ENCODE results near the gene SHPK.

Gene SHPK

GRCh38 chr17:3636908-3637373, 891 bp upstream of the SHPK start:
- DNase-seq = peak; percentile 25
- in situ Hi-C loops (cut with HindIII; ENCODE audit: low pct_ligation_motif_present, low pct_unique_long_range_greater_than_20kb, low sequenced_read_pairs) = no loop called here

- in situ Hi-C loops (cut with HindIII; ENCODE audit: low pct_ligation_motif_present, low pct_unique_long_range_greater_than_20kb, low sequenced_read_pairs) = no loop called here
- DNase-seq = no peak
Measured at GRCh38 chr17:3635474-3636153, 436 bp downstream of the SHPK start.

DNA sequence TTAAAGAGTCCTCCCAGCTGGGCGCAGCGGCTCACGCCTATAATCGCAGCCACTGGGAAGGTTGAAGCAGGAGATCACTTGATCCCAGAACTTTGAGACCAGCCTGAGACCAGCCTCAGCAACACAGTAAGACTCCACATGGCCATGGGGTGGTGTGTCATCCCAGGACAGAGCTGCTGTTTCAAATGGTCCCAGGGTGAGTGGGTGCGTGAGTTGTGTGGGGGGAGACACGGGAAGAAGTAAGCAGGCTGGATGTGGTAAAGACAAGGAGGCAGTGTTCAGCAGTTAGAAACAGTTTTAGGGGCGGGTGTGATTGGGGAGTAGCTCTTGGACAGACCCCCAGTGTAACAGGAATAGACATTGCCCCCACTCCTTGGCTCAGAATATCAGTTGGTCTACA, 3.8 kb downstream of the SHPK start:
- DNase-seq = no peak
- in situ Hi-C loops (cut with HindIII; ENCODE audit: low pct_ligation_motif_present, low pct_unique_long_range_greater_than_20kb, low sequenced_read_pairs) = no loop called here

GRCh38 chr17:3630781-3631180, 5.3 kb downstream of the SHPK start:
- DNase-seq = no peak
- in situ Hi-C loops (cut with HindIII; ENCODE audit: low pct_ligation_motif_present, low pct_unique_long_range_greater_than_20kb, low sequenced_read_pairs) = no loop called here

DNA sequence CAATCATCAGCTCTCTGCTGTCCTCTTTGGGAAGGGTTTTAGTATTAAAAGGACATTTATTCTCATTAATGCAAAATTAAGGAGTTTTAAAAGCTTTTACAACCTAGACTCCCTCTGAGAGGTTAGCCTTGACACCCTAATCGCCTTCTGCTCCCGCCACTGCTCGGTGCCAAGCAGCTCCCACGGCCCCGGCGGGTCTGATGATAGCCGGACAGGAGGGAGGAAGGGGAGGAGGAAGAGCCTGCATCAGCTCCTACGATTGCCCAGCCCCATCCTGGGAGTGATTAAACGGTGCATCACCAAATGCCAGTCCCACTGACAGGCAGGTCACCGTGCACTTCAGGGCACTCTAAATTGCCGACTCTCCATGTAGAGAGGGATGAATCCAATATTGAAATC, 8.3 kb downstream of the SHPK start:
- DNase-seq = no peak
- in situ Hi-C loops (cut with HindIII; ENCODE audit: low pct_ligation_motif_present, low pct_unique_long_range_greater_than_20kb, low sequenced_read_pairs) = no loop called here

DNA sequence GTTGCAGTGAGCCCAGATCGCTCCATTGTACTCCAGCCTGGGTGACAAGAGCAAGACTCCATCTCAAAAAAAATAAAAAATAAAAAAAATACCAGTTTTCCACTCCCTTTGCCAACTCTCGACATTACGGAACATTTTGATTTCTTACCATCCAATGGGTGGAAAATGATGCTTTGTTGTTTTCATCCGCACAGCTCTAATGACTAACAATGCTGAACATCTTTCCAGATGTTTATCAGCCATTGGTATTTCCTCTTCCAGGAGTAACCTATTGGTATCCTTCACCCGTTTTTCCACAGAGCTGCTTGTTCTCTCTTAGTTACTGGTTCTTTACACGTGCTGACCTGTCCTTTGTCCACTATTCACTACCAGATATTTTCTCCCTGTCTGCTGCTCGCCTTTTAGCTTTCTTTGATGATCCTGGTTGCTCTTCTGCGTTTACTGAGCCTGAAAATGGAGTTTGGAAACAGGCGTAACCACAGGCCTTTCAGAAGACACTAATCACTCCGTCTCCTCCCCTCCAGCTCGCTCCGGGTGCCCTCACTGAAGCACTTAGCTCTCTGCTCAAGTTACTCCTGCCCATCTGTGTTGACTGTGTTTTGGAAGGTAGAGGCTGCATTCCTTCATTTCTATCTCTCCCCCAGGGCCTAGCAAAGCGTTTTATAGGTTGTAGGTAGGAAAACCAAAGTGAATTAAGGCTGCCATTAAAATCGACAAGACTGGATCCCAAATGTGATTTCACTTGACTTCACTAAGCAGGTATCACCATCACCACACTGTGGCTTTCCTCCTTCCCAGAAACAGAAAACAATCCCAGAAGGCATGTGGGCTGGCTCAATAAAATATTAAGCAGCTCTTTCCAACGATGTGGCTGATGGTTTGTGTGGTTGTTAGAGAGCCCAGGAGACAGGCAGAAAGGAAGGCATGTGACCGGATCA, 8.9 kb downstream of the SHPK start:
- DNase-seq = no peak
- in situ Hi-C loops (cut with HindIII; ENCODE audit: low pct_ligation_motif_present, low pct_unique_long_range_greater_than_20kb, low sequenced_read_pairs) = no loop called here

- in situ Hi-C loops (cut with HindIII; ENCODE audit: low pct_ligation_motif_present, low pct_unique_long_range_greater_than_20kb, low sequenced_read_pairs) = no loop called here
- DNase-seq = no peak
Measured at GRCh38 chr17:3622977-3623594, 13.0 kb downstream of the SHPK start.

GRCh38 chr17:3621146-3621720, 14.8 kb downstream of the SHPK start:
- no peak for DNase-seq
- in situ Hi-C loops (cut with HindIII; ENCODE audit: low pct_ligation_motif_present, low pct_unique_long_range_greater_than_20kb, low sequenced_read_pairs) = no loop called here

DNA sequence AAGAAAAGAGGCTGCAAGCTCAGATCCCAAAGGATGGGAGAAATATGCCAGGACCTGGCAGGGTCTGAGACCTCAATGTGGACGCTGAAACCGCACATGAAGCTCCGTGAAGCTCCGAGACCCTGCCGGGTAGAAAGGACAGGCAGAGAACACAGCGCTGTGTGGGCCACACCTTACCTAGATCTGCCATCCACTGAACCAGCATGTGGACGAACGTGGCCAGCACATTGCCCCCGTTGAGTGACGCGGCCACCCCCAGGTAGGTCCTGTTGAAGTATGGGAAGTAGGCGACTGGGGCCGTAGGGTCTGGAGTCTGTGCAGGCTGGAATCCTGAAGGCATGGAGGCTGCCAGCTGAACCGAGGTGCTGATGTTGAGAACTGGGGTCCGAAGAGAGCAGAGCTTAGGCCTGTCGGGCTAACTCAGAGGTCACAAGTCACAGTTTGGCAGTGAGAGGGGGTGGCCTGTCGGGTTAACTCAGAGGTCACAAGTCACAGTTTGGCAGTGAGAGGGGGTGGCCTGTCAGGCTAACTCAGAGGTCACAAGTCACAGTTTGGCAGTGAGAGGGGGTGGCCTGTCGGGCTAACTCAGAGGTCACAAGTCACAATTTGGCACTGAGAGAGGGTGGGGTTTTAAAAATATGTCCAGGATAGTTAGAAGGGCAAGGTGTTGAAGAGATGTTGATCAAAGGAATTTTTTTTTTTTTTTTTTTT, 20.7 kb downstream of the SHPK start:
- DNase-seq = no peak
- in situ Hi-C loops (cut with HindIII; ENCODE audit: low pct_ligation_motif_present, low pct_unique_long_range_greater_than_20kb, low sequenced_read_pairs) = no loop called here

GRCh38 chr17:3613124-3613523, 22.9 kb downstream of the SHPK start:
- in situ Hi-C loops (cut with HindIII; ENCODE audit: low pct_ligation_motif_present, low pct_unique_long_range_greater_than_20kb, low sequenced_read_pairs) = no loop called here
- DNase-seq = no peak

GRCh38 chr17:3610523-3610922, 25.5 kb downstream of the SHPK start:
- in situ Hi-C loops (cut with HindIII; ENCODE audit: low pct_ligation_motif_present, low pct_unique_long_range_greater_than_20kb, low sequenced_read_pairs) = no loop called here
- DNase-seq = no peak

GRCh38 chr17:3609689-3610088, 26.4 kb downstream of the SHPK start:
- in situ Hi-C loops (cut with HindIII; ENCODE audit: low pct_ligation_motif_present, low pct_unique_long_range_greater_than_20kb, low sequenced_read_pairs) = no loop called here
- no peak for DNase-seq

- in situ Hi-C loops (cut with HindIII; ENCODE audit: low pct_ligation_motif_present, low pct_unique_long_range_greater_than_20kb, low sequenced_read_pairs) = no loop called here
Measured at GRCh38 chr17:3603870-3604259, 32.2 kb downstream of the SHPK start.

DNA sequence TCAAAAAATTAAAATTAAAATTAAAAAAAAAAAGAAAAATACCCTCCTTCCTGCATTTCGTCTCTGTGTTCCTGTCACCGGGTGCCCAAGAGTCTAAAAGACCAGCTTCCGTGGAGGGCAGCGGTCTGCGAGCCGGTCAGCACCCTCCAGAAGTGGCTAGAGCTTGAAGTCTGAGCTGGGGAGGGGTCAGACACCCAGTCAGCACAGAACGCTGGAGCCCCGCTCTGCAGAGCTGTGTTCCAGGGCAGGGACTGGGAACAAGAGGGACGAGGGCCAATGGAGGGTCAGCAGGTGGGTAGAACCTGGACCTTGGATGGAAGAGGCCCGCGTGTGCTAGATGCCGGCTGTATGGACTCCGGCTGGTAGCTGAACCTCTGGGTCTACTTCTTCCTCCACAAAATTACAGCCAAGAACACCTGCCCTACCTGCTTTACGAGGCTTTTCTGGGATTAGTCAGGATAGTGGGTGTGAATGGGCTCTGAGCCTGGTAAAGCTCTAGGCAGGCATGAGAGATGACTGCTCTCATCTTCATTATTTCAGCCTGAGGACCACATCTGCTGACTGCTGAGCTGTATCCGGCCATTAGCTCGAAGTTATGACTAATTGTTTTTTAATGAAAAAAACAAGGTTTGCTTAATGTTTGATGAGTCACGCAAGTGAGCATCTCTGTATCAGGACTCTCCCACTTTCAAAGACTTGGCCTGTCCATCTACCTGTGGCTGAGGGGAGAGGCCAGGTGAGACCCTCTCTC, 32.8 kb downstream of the SHPK start:
- in situ Hi-C loops (cut with HindIII; ENCODE audit: low pct_ligation_motif_present, low pct_unique_long_range_greater_than_20kb, low sequenced_read_pairs) = no loop called here
- no peak for DNase-seq

More at GRCh38 chr17:3603870-3604259, 32.2 kb downstream of the SHPK start:
- no peak for DNase-seq

DNA sequence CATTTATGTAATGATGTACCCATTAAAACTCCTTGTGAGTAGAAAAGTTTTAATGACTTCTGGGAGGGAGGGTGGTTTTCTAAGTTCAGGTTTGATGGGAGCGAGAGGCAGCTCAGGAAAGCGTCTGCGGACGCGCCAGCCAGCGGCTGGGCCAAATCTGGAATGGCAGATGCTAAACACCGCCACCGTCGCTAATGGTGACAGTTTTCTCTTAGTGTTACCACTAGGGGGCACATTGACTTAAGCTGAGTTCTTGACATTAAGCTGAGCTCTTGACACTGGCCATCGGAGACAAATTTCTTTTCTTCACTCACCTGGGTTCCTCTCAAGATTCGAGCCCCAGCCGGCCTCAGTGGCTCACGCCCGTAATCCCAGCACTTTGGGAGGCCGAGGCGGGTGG, 33.6 kb downstream of the SHPK start:
- peak; percentile 49 for DNase-seq
- in situ Hi-C loops (cut with HindIII; ENCODE audit: low pct_ligation_motif_present, low pct_unique_long_range_greater_than_20kb, low sequenced_read_pairs) = no loop called here

- in situ Hi-C loops (cut with HindIII; ENCODE audit: low pct_ligation_motif_present, low pct_unique_long_range_greater_than_20kb, low sequenced_read_pairs) = no loop called here
- no peak for DNase-seq
Measured at GRCh38 chr17:3600529-3601205, 35.4 kb downstream of the SHPK start.

DNA sequence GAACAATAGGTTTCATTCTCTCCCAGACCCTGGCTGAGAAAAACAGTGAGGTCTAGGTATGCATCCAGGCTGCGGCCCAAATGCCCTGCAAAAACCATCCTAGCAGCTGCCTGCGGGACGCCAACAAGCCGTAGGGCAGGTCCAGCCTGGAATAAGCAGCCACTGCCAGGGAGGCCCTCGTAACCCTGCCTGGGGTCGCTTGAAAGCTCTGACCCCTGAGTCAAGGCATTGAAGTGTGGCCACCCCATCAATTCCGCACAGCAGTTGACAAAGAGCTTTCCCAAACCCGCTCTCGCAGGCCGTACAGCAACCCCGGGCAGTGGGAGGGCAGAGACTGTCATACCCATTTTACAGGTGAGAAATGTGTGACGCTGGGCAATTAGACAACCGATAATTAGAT, 38.0 kb downstream of the SHPK start:
- DNase-seq = no peak
- in situ Hi-C loops (cut with HindIII; ENCODE audit: low pct_ligation_motif_present, low pct_unique_long_range_greater_than_20kb, low sequenced_read_pairs) = no loop called here
